ENCODE measurements around the gene PTPRR.

Gene PTPRR

DNA sequence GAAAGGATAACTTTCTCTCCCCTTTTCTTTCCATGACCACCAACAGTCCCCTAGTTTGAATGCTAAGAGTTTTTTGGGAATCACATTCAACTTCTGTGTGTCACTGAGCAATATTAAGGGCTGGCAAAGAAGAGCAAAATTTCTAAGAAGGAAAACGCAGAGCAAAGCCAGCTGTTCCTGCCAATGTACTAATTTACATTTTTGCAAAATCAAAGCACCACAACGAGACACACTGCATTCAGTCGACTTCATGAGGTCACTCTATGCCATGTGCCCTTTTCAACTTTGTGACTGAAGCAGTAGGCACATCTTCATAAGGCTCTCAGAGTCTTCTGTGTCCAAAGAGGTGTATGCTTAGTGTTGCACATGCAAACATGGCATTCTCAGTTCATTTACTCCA lies 66.4 kb downstream of the PTPRR start:
- TF ChIP-seq CREB1 (IDR thresholded peaks at IDR 0.05; ENCODE audit: low read depth) (no peak), NFIC (IDR thresholded peaks at IDR 0.05) (no peak), ZBTB7A (IDR thresholded peaks at IDR 0.05; ENCODE audit: low read depth) (no peak), TCF12 (IDR thresholded peaks at IDR 0.05; ENCODE audit: low read depth) (no peak), RAD21 (IDR thresholded peaks at IDR 0.05; ENCODE audit: low read depth) (no peak), TAF1 (IDR thresholded peaks at IDR 0.05; ENCODE audit: low read depth) (no peak)
- TF ChIP-seq, protein P1, sequence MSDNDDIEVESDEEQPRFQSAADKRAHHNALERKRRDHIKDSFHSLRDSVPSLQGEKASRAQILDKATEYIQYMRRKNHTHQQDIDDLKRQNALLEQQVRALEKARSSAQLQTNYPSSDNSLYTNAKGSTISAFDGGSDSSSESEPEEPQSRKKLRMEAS (IDR thresholded peaks at IDR 0.05): no peak
- TF ChIP-seq, protein P2, sequence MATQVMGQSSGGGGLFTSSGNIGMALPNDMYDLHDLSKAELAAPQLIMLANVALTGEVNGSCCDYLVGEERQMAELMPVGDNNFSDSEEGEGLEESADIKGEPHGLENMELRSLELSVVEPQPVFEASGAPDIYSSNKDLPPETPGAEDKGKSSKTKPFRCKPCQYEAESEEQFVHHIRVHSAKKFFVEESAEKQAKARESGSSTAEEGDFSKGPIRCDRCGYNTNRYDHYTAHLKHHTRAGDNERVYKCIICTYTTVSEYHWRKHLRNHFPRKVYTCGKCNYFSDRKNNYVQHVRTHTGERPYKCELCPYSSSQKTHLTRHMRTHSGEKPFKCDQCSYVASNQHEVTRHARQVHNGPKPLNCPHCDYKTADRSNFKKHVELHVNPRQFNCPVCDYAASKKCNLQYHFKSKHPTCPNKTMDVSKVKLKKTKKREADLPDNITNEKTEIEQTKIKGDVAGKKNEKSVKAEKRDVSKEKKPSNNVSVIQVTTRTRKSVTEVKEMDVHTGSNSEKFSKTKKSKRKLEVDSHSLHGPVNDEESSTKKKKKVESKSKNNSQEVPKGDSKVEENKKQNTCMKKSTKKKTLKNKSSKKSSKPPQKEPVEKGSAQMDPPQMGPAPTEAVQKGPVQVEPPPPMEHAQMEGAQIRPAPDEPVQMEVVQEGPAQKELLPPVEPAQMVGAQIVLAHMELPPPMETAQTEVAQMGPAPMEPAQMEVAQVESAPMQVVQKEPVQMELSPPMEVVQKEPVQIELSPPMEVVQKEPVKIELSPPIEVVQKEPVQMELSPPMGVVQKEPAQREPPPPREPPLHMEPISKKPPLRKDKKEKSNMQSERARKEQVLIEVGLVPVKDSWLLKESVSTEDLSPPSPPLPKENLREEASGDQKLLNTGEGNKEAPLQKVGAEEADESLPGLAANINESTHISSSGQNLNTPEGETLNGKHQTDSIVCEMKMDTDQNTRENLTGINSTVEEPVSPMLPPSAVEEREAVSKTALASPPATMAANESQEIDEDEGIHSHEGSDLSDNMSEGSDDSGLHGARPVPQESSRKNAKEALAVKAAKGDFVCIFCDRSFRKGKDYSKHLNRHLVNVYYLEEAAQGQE (IDR thresholded peaks at IDR 0.05; ENCODE audit: low read depth): no peak

DNA sequence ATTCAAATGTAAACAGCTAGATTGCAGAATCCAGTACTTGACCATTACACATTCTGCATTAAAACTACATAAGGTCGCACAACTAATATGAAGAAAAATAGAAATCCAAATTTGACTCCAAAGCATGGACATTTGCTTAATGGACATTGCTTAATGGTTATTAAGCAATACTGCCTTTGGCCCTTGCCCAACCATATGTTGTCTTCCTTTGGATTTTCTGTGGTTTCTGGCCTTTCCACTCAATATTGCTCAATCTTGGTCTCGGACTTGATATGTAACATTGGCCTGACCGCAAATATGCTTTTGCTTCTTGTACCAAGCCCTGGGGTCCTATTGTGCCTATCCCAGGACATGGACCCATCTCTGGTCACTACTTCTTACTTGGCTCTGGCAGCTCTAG lies 67.2 kb downstream of the PTPRR start:
- no peak for TF ChIP-seq RAD21 (IDR thresholded peaks at IDR 0.05; ENCODE audit: low read depth)
- no peak for TF ChIP-seq YY1 (IDR thresholded peaks at IDR 0.05; ENCODE audit: low read depth)
- TF ChIP-seq TCF12 (IDR thresholded peaks at IDR 0.05; ENCODE audit: low read depth): no peak
- TF ChIP-seq TAF1 (IDR thresholded peaks at IDR 0.05; ENCODE audit: low read depth): no peak
- TF ChIP-seq NFIC (IDR thresholded peaks at IDR 0.05): no peak
- TF ChIP-seq EP300 (IDR thresholded peaks at IDR 0.05; ENCODE audit: borderline replicate concordance): no peak
- TF ChIP-seq TEAD4 (IDR thresholded peaks at IDR 0.05): no peak
- TF ChIP-seq CREB1 (IDR thresholded peaks at IDR 0.05; ENCODE audit: low read depth): no peak
- TF ChIP-seq ZBTB7A (IDR thresholded peaks at IDR 0.05; ENCODE audit: low read depth): no peak
- TF ChIP-seq EGR1 (IDR thresholded peaks at IDR 0.05): no peak
- TF ChIP-seq, protein P1 (IDR thresholded peaks at IDR 0.05): no peak
- TF ChIP-seq FOXM1 (IDR thresholded peaks at IDR 0.05; ENCODE audit: borderline replicate concordance, low read depth): no peak
- no peak; the same call in 1 of the 2 replicates for TF ChIP-seq CEBPB (IDR thresholded peaks at IDR 0.05)
- TF ChIP-seq, protein P2 (IDR thresholded peaks at IDR 0.05; ENCODE audit: low read depth): no peak
- TF ChIP-seq, protein P3, sequence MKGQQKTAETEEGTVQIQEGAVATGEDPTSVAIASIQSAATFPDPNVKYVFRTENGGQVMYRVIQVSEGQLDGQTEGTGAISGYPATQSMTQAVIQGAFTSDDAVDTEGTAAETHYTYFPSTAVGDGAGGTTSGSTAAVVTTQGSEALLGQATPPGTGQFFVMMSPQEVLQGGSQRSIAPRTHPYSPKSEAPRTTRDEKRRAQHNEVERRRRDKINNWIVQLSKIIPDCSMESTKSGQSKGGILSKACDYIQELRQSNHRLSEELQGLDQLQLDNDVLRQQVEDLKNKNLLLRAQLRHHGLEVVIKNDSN (IDR thresholded peaks at IDR 0.05): no peak

DNA sequence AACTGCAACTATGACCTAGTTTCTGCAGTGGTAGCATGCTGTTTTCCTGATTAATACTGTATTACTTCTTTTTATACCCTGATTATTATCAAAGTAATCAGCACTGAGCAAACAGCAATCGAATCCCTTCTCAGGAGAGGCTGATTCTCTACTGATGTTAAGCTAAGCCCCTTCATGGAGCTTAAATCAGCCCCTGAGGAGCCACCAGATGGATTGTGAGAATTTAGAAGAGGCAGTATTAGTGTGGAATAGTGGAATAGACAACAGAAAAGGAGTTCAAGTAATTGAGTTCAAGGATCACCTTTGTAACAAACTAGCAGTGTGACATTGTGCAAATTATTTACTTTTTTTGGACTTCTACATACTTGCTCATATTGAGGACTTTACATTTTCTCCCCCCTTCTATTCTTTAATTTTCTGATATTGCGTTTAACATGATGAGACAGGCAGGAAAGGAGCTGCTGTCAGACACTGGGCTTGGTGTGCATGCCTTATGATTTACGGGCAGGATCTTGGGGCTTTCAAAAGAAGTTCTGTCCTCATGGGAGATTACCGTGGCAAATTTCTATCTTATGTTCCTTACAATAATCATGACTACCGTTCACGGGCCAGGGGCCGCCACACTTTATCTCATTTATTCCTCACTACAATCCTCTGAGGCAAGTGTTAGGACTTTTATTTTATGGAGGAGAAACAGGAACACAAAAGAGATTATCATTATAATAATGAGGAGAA lies 68.0 kb downstream of the PTPRR start:
- TF ChIP-seq, protein P2 (IDR thresholded peaks at IDR 0.05; ENCODE audit: low read depth): no peak
- TF ChIP-seq, protein P3 (IDR thresholded peaks at IDR 0.05): no peak
- TF ChIP-seq TCF12 (IDR thresholded peaks at IDR 0.05; ENCODE audit: low read depth): no peak
- TF ChIP-seq CREB1 (IDR thresholded peaks at IDR 0.05; ENCODE audit: low read depth): no peak
- TF ChIP-seq CEBPB (IDR thresholded peaks at IDR 0.05): no peak
- no peak for TF ChIP-seq YY1 (IDR thresholded peaks at IDR 0.05; ENCODE audit: low read depth)
- TF ChIP-seq EGR1 (IDR thresholded peaks at IDR 0.05): no peak
- no peak for TF ChIP-seq RAD21 (IDR thresholded peaks at IDR 0.05; ENCODE audit: low read depth)
- TF ChIP-seq, protein P1 (IDR thresholded peaks at IDR 0.05): no peak
- TF ChIP-seq FOXM1 (IDR thresholded peaks at IDR 0.05; ENCODE audit: borderline replicate concordance, low read depth): no peak
- TF ChIP-seq EP300 (IDR thresholded peaks at IDR 0.05; ENCODE audit: borderline replicate concordance): no peak
- TF ChIP-seq NFIC (IDR thresholded peaks at IDR 0.05): no peak

Measured in Ishikawa (cell line).